Esophagus squamous epithelium (tissue), 4 donors: ENCODE measurements around the gene GLRX5.

Source experiments
- POLR2A ChIP-seq, 4 donors: fragments of 450-650 bp; IDR thresholded peaks; one replicate each; pipeline ENCODE4 v1.6.1; 2017; ENCODE audit warnings: antibody characterized with exemption in 4 of 4, mild to moderate bottlenecking in 4 of 4, moderate library complexity in 3 of 4
- TF ChIP-seq, protein P1 (sequence below), 6 experiments: fragments of 450-650 bp in 4 of 6; fragments of 200-600 bp in 2 of 6; sonication (generic) in 2 of 6; IDR thresholded peaks; one replicate each; pipeline ENCODE4 v1.5.1; 2016 to 2019; ENCODE audit warnings: antibody characterized with exemption in 6 of 6, mild to moderate bottlenecking in 4 of 6, moderate library complexity in 4 of 6

DNA sequence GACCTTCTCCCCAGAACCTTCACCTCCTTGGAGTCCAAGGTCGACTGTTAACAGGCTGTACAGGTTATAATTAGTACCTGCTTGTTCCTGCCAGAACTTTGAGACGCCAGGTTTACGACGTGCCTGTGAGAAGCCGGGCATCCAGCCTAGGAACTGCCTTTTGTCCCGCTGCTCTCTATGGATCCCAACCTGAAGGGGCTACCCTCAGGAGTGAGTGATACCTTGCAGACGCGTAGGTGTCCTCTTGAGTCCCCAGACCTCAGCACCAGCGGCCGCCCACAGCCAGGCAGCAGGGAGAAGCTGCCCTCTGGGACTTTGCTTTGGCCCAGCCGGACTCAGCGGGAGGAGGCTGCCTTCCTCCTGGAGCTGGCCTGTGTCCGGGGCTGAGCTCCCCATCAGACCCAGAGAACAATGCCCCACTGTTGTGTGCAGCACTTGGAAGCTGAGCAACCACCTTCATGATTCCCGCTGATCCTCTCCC lies 34.6 kb upstream of the GLRX5 start:
- TF ChIP-seq, protein P1, sequence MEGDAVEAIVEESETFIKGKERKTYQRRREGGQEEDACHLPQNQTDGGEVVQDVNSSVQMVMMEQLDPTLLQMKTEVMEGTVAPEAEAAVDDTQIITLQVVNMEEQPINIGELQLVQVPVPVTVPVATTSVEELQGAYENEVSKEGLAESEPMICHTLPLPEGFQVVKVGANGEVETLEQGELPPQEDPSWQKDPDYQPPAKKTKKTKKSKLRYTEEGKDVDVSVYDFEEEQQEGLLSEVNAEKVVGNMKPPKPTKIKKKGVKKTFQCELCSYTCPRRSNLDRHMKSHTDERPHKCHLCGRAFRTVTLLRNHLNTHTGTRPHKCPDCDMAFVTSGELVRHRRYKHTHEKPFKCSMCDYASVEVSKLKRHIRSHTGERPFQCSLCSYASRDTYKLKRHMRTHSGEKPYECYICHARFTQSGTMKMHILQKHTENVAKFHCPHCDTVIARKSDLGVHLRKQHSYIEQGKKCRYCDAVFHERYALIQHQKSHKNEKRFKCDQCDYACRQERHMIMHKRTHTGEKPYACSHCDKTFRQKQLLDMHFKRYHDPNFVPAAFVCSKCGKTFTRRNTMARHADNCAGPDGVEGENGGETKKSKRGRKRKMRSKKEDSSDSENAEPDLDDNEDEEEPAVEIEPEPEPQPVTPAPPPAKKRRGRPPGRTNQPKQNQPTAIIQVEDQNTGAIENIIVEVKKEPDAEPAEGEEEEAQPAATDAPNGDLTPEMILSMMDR (IDR thresholded peaks at IDR 0.05) = no peak
- TF ChIP-seq POLR2A (IDR thresholded peaks at IDR 0.05) = no peak
